AG04450 (cell line): Measurements from ENCODE around the gene KCTD15. TPM values are rescaled to one million over a fixed set of nuclear protein-coding genes. Genes with fewer than 3 reads are reported as not detected.

Source experiments
- CTCF ChIA-PET: fragments of 300-600, 350-600 bp; formaldehyde crosslinking; extraction: SDS; loops from one replicate; lab custom pipeline; 2022; ENCODE audit warnings: antibody characterized with exemption, inconsistent platforms; lab: Charles Lee
- POLR2A ChIA-PET: fragments of 350-600 bp; formaldehyde crosslinking; extraction: SDS; loops from one replicate; lab custom pipeline; 2021; ENCODE audit warnings: antibody characterized with exemption, inconsistent platforms; lab: Yijun Ruan, JAX
- DNase-seq: peaks from one replicate; pipeline ENCODE4 v3.0.0-alpha.2; 2011; ENCODE audit warnings: low read depth, low spot score
- H3K27ac ChIP-seq: one replicate; pipeline ENCODE4 v1.5.1; 2012; ENCODE audit warnings: low read depth, low read length, control low read depth
- H3K27me3 ChIP-seq: one replicate; pipeline ENCODE4 v1.6.0; 2012; ENCODE audit warnings: low read length; ENCODE audit not compliant: control insufficient read depth, insufficient read depth
- H3K4me3 ChIP-seq: 2 replicates; pipeline ENCODE4 v1.5.1; 2011; ENCODE audit warnings: mild to moderate bottlenecking, low read depth, low read length, control low read depth
- H3K9me3 ChIP-seq: 2 replicates; pipeline ENCODE4 v1.5.1; 2012; ENCODE audit warnings: low read length; ENCODE audit not compliant: control insufficient read depth, insufficient read depth
- polyA plus RNA-seq: library from polyadenylated mRNA; depleted of rRNA; stranded (reverse); fragments of >200 nt; gene quantifications from 2 replicates; pipeline ENCODE4 v1.2.3, GENCODE V29; 2011; rRNA removed
- TF ChIP-seq, protein P1 (sequence below): IDR thresholded peaks from 2 replicates; pipeline ENCODE4 v1.5.1; 2011; ENCODE audit warnings: low read depth, low read length, control low read depth, inconsistent platforms

KCTD15 gene
- polyA plus RNA-seq, 1 experiment: 15.6 TPM

- POLR2A ChIA-PET: no interaction called here
- no peak for DNase-seq
- CTCF ChIA-PET: interaction anchor here (0.6 kb wide), 1 partner anchor 70 kb away, joined by 3 read pairs; no protein-coding TSS in a partner anchor
- TF ChIP-seq, protein P1, sequence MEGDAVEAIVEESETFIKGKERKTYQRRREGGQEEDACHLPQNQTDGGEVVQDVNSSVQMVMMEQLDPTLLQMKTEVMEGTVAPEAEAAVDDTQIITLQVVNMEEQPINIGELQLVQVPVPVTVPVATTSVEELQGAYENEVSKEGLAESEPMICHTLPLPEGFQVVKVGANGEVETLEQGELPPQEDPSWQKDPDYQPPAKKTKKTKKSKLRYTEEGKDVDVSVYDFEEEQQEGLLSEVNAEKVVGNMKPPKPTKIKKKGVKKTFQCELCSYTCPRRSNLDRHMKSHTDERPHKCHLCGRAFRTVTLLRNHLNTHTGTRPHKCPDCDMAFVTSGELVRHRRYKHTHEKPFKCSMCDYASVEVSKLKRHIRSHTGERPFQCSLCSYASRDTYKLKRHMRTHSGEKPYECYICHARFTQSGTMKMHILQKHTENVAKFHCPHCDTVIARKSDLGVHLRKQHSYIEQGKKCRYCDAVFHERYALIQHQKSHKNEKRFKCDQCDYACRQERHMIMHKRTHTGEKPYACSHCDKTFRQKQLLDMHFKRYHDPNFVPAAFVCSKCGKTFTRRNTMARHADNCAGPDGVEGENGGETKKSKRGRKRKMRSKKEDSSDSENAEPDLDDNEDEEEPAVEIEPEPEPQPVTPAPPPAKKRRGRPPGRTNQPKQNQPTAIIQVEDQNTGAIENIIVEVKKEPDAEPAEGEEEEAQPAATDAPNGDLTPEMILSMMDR: no peak
- Histone ChIP-seq H3K9me3 (no peaks in the 10 kb centered on the region), H3K27me3 (peaks cover 8% of the 10 kb centered on the region), H3K4me3 (no peak overlapping the region), H3K27ac (no peak overlapping the region)
Observed at GRCh38 chr19:33864311-33864850, 67.7 kb downstream of the KCTD15 start.

GRCh38 chr19:33865306-33865705 is 68.6 kb downstream of the KCTD15 start:
- CTCF ChIA-PET: interaction anchor here (0.6 kb wide), 1 partner anchor 71 kb away, joined by 3 read pairs; no protein-coding TSS in a partner anchor
- no peak overlapping the region for H3K4me3 ChIP-seq
- POLR2A ChIA-PET: no interaction called here
- DNase-seq: no peak
- H3K9me3 ChIP-seq: no peaks in the 10 kb centered on the region
- TF ChIP-seq, protein P1: no peak
- H3K27ac ChIP-seq: no peak overlapping the region
- H3K27me3 ChIP-seq: peaks cover 8% of the 10 kb centered on the region

Other genes starting within 250 kb of the KCTD15 start
- gene CHST8, start 174.9 kb upstream of the KCTD15 start, polyA plus RNA-seq: not detected in 2 replicates